HCT116 (cell line): ENCODE results near the gene UPF3B. TPM values are rescaled to one million over a fixed set of nuclear protein-coding genes. Genes with fewer than 3 reads are reported as not detected.

Experiments used
- ATAC-seq: fragments of 200-7000 bp; cut with Tn5 transposase; 2 replicates; pipeline ENCODE4 v1.9.1; 2020; ENCODE audit warnings: mild to moderate bottlenecking, moderate library complexity
- BruUV-seq: library from RNA; stranded (reverse); fragments of 400-500 nt; replicated peaks from 2 replicates; lab custom pipeline; 2021; lab: Mats Ljungman, UMichigan
- CTCF ChIA-PET: fragments of 300-600 bp; sonication (Branson Sonifier 250); formaldehyde crosslinking; loops from one replicate; lab custom pipeline; 2021; ENCODE audit warnings: antibody characterized with exemption; lab: Charles Lee
- POLR2A ChIA-PET: fragments of 300-600, 350-600 bp; sonication (Branson Sonifier 250); formaldehyde crosslinking; loops from one replicate; lab custom pipeline; 2021; ENCODE audit warnings: antibody characterized with exemption; lab: Charles Lee
- RAD21 ChIA-PET, 2 experiments: fragments of 300-600 bp; sonication (Branson Sonifier 250); formaldehyde crosslinking; loops; one replicate each; lab custom pipeline; 2023; ENCODE audit warnings: low total read pairs in 2 of 2; ENCODE audit not compliant: uncharacterized antibody in 2 of 2, unreplicated experiment in 2 of 2, low non-redundant PET in 1 of 2; lab: Charles Lee
- DNase-seq: peaks from one replicate; pipeline ENCODE4 v3.0.0-alpha.2; 2010; ENCODE audit warnings: low read depth, low spot score
- H2AFZ ChIP-seq: fragments of 200-600 bp; shearing (Covaris generic), sonication (generic); 2 replicates; pipeline ENCODE4 v1.6.1; 2017; ENCODE audit warnings: low read depth, mixed run types, mixed read lengths, antibody characterized with exemption, low read length; ENCODE audit not compliant: poor library complexity, severe bottlenecking
- H3K27ac ChIP-seq: 2 replicates; pipeline ENCODE4 v1.5.1; 2012; ENCODE audit warnings: low read depth, low read length
- H3K27me3 ChIP-seq: fragments of 200-600 bp; sonication (generic); 2 replicates; pipeline ENCODE4 v1.6.1; 2016; ENCODE audit warnings: mixed run types, low read length, mixed read lengths; ENCODE audit not compliant: insufficient read depth
- H3K36me3 ChIP-seq, 2 experiments: fragments of 200-500 bp in 1 of 2; fragments of 200-600 bp in 1 of 2; sonication (Bioruptor generic) in 1 of 2; sonication (generic) in 1 of 2; 2 replicates each; pipeline versions ENCODE4 v1.5.1 to v1.6.1; 2014 to 2016; ENCODE audit warnings: low read length in 2 of 2, inconsistent platforms in 1 of 2, mixed read lengths in 1 of 2, mixed run types in 1 of 2; ENCODE audit not compliant: insufficient read depth in 2 of 2, control insufficient read depth in 1 of 2
- H3K4me1 ChIP-seq, 2 experiments: fragments of 200-600 bp in 1 of 2; sonication (generic) in 1 of 2; 2 replicates each; pipeline versions ENCODE4 v1.5.1 to v1.6.1; 2012 to 2017; ENCODE audit warnings: low read length in 2 of 2, inconsistent platforms in 1 of 2, mild to moderate bottlenecking in 1 of 2, mixed read lengths in 1 of 2, mixed run types in 1 of 2, moderate library complexity in 1 of 2; ENCODE audit not compliant: insufficient read depth in 2 of 2, control insufficient read depth in 1 of 2
- H3K4me2 ChIP-seq: fragments of 200-600 bp; sonication (generic); 2 replicates; pipeline ENCODE4 v1.6.1; 2017; ENCODE audit warnings: mixed run types, low read length, mixed read lengths
- H3K4me3 ChIP-seq, 2 experiments: fragments of 200-600 bp in 1 of 2; sonication (generic) in 1 of 2; replicated peaks in 1 of 2; 2 replicates each; pipeline ENCODE4 v1.5.1; 2011 to 2016; ENCODE audit warnings: low read length in 2 of 2, control low read depth in 1 of 2, low read depth in 1 of 2, mild to moderate bottlenecking in 1 of 2, mixed read lengths in 1 of 2, mixed run types in 1 of 2
- H3K79me2 ChIP-seq: fragments of 200-600 bp; sonication (generic); 2 replicates; pipeline ENCODE4 v1.6.1; 2017; ENCODE audit warnings: mild to moderate bottlenecking, mixed run types, low read length, moderate library complexity, mixed read lengths; ENCODE audit not compliant: insufficient read depth
- H3K9ac ChIP-seq: fragments of 200-600 bp; sonication (generic); 2 replicates; pipeline ENCODE4 v1.6.1; 2016; ENCODE audit warnings: low read length, mixed read lengths
- H3K9me2 ChIP-seq: fragments of 200-600 bp; sonication (generic), shearing (Covaris generic); 2 replicates; pipeline ENCODE4 v1.6.1; 2017; ENCODE audit warnings: mixed run types, mild to moderate bottlenecking, moderate library complexity; ENCODE audit not compliant: insufficient read depth
- H3K9me3 ChIP-seq, 2 experiments: fragments of 200-500 bp in 1 of 2; fragments of 200-600 bp in 1 of 2; sonication (Bioruptor generic) in 1 of 2; sonication (generic) in 1 of 2; 2 replicates each; pipeline ENCODE4 v1.6.1; 2014 to 2017; ENCODE audit warnings: low read length in 2 of 2, mixed read lengths in 2 of 2, inconsistent platforms in 1 of 2, low read depth in 1 of 2, mild to moderate bottlenecking in 1 of 2, mixed run types in 1 of 2, moderate library complexity in 1 of 2; ENCODE audit not compliant: control insufficient read depth in 1 of 2, insufficient read depth in 1 of 2
- H4K20me1 ChIP-seq: fragments of 200-600 bp; sonication (generic), shearing (Covaris generic); 2 replicates; pipeline ENCODE4 v1.6.1; 2017; ENCODE audit warnings: mixed run types, mild to moderate bottlenecking, moderate library complexity; ENCODE audit not compliant: insufficient read depth
- CTCF ChIP-seq, 3 experiments: fragments of 200-600 bp in 1 of 3; sonication (generic) in 1 of 3; IDR thresholded peaks in 2 of 3; conservative IDR thresholded peaks in 1 of 3; 2 replicates each; pipeline ENCODE4 v1.5.1; 2012 to 2017; ENCODE audit warnings: low read depth in 2 of 3, low read length in 2 of 3, antibody characterized with exemption in 1 of 3, borderline replicate concordance in 1 of 3, control low read depth in 1 of 3, mild to moderate bottlenecking in 1 of 3, mixed read lengths in 1 of 3, mixed run types in 1 of 3, moderate library complexity in 1 of 3; ENCODE audit not compliant: insufficient read depth in 1 of 3
- intact Hi-C: fragments of 100-400 bp; cut with micrococcal nuclease; formaldehyde crosslinking; loops from 2 replicates; pipeline ENCODE4 v1.10.0; 2022
- total RNA-seq: library from RNA; stranded (reverse); gene quantifications from one replicate; pipeline ENCODE4 v1.2.1, GENCODE V29; 2021; ENCODE audit not compliant: unreplicated experiment
- TF ChIP-seq, protein P1 (sequence below): IDR thresholded peaks from 2 replicates; pipeline ENCODE4 v1.6.1; 2012; ENCODE audit warnings: low read depth

The UPF3B gene
- total RNA-seq, 1 experiment from 2014 or later = 11.9 TPM

GRCh38 chrX:119784747-119785446, 67.9 kb downstream of the UPF3B start:
- Histone ChIP-seq H3K27ac (no peak overlapping the region), H3K36me3 (peaks cover 4 to 43% of the 10 kb centered on the region in 2 experiments; a peak in 3 of 4 replicates), H2AFZ (no peak overlapping the region), H4K20me1 (peaks cover 12% of the 10 kb centered on the region; the same call in 1 of the 2 replicates), H3K27me3 (no peaks in the 10 kb centered on the region), H3K9me2 (no peaks in the 10 kb centered on the region), H3K9me3 (no peaks in the 10 kb centered on the region), H3K4me3 (no peak overlapping the region), H3K4me2 (no peak overlapping the region), H3K79me2 (peaks cover 52% of the 10 kb centered on the region), H3K4me1 (peaks cover 0 to 11% of the 10 kb centered on the region in 2 experiments; a peak in 2 of 4 replicates), H3K9ac (no peak overlapping the region)
- intact Hi-C loops = no loop called here
- ATAC-seq (peak; percentile 74), DNase-seq (no peak)
- ChIA-PET RAD21 (no interaction called here), CTCF (interaction anchor here (0.8 to 1.0 kb wide), 2 partner anchors 103 to 273 kb away, joined by 3 to 4 read pairs; no protein-coding TSS in a partner anchor), POLR2A (interaction anchor here (1.0 kb wide), 1 partner anchor 317 kb away, joined by 3 read pairs; the partner anchor contains the start of gene SLC25A5)
- TF ChIP-seq, protein P1, sequence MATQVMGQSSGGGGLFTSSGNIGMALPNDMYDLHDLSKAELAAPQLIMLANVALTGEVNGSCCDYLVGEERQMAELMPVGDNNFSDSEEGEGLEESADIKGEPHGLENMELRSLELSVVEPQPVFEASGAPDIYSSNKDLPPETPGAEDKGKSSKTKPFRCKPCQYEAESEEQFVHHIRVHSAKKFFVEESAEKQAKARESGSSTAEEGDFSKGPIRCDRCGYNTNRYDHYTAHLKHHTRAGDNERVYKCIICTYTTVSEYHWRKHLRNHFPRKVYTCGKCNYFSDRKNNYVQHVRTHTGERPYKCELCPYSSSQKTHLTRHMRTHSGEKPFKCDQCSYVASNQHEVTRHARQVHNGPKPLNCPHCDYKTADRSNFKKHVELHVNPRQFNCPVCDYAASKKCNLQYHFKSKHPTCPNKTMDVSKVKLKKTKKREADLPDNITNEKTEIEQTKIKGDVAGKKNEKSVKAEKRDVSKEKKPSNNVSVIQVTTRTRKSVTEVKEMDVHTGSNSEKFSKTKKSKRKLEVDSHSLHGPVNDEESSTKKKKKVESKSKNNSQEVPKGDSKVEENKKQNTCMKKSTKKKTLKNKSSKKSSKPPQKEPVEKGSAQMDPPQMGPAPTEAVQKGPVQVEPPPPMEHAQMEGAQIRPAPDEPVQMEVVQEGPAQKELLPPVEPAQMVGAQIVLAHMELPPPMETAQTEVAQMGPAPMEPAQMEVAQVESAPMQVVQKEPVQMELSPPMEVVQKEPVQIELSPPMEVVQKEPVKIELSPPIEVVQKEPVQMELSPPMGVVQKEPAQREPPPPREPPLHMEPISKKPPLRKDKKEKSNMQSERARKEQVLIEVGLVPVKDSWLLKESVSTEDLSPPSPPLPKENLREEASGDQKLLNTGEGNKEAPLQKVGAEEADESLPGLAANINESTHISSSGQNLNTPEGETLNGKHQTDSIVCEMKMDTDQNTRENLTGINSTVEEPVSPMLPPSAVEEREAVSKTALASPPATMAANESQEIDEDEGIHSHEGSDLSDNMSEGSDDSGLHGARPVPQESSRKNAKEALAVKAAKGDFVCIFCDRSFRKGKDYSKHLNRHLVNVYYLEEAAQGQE = no peak
- TF ChIP-seq CTCF (IDR thresholded peaks at IDR 0.05 in 2 of 3, conservative IDR thresholded peaks at IDR 0.05 in 1 of 3; ENCODE audit: borderline replicate concordance in 1 of 3, insufficient read depth in 1 of 3, low read depth in 2 of 3, low read length in 2 of 3) = peak in 2 of 3 experiments; percentile 54 to 58; a peak in 4 of 6 replicates
- no TSS peak for BruUV-seq

Other genes with a start within 250 kb of the UPF3B start
- gene NKRF, start 246.5 kb downstream of the UPF3B start, total RNA-seq = 22.8 TPM
- 10.8 TPM for gene SEPTIN6, start 159.8 kb downstream of the UPF3B start, total RNA-seq
- gene SOWAHD, start 94.4 kb downstream of the UPF3B start, total RNA-seq = 1.1 TPM
- gene RPL39, start 61.3 kb downstream of the UPF3B start, total RNA-seq = 1,940 TPM
- gene RNF113A, start 18.8 kb upstream of the UPF3B start, total RNA-seq = 8.1 TPM
- 92.2 TPM for gene NDUFA1, start 18.9 kb upstream of the UPF3B start, total RNA-seq
- not detected for gene AKAP14, start 42.9 kb upstream of the UPF3B start, total RNA-seq
- gene NKAP, start 90.8 kb upstream of the UPF3B start, total RNA-seq = 9.3 TPM
- not detected for gene RHOXF2B, start 224.7 kb upstream of the UPF3B start, total RNA-seq